Naive thymus-derived CD8-positive, alpha-beta T cell (primary cell): Measurements from ENCODE around the gene PIAS1. TPM values are rescaled to one million over a fixed set of nuclear protein-coding genes. Genes with fewer than 3 reads are reported as not detected.
"Not testable (repeated sequence)": the region's sequence is repeated elsewhere in the genome, so short reads cannot be mapped to it uniquely, and the experiment has no call there.

Source experiments
- ATAC-seq, 2 donors: fragments of 150-1000 bp; cut with Tn5 transposase in 1 of 2; sonication (Bioruptor Pico), chemical (Tn5 transposase) in 1 of 2; 1 replicate in 1 of 2; 2 replicates in 1 of 2; pipeline ENCODE4 v1.10.0; 2021; ENCODE audit warnings: mild to moderate bottlenecking in 2 of 2, moderate library complexity in 2 of 2
- POLR2A ChIA-PET: fragments of 350-600 bp; sonication (Branson Sonifier 250); formaldehyde crosslinking; loops from one replicate; lab custom pipeline; 2021; ENCODE audit warnings: antibody characterized with exemption; lab: Charles Lee
- DNase-seq, 10 donors: peaks; one replicate each; pipeline versions ENCODE4 v3.0.0 to v3.0.0-alpha.2; 2020 to 2022
- H3K27ac Mint-ChIP-seq, 10 donors: one replicate each; pipeline ENCODE4 v1.8.0; 2020 to 2022; ENCODE audit warnings: mild to moderate bottlenecking in 10 of 10, mixed read lengths in 10 of 10, moderate library complexity in 4 of 10, inconsistent platforms in 1 of 10
- H3K27me3 Mint-ChIP-seq, 5 donors: one replicate each; pipeline ENCODE4 v1.8.0; 2021 to 2022; ENCODE audit warnings: mixed read lengths in 5 of 5
- H3K36me3 Mint-ChIP-seq, 3 donors: one replicate each; pipeline ENCODE4 v1.8.0; 2020 to 2022; ENCODE audit warnings: mixed read lengths in 3 of 3, mild to moderate bottlenecking in 2 of 3, inconsistent platforms in 1 of 3
- H3K4me1 Mint-ChIP-seq, 4 donors: one replicate each; pipeline ENCODE4 v1.8.0; 2021 to 2022; ENCODE audit warnings: mixed read lengths in 4 of 4
- H3K4me3 Mint-ChIP-seq, 10 donors: one replicate each; pipeline ENCODE4 v1.8.0; 2020 to 2022; ENCODE audit warnings: mild to moderate bottlenecking in 10 of 10, mixed read lengths in 10 of 10, moderate library complexity in 6 of 10, inconsistent platforms in 1 of 10
- H3K9me3 Mint-ChIP-seq, 9 donors: one replicate each; pipeline ENCODE4 v1.8.0; 2020 to 2022; ENCODE audit warnings: mixed read lengths in 9 of 9, mild to moderate bottlenecking in 3 of 9, inconsistent platforms in 1 of 9, moderate library complexity in 1 of 9
- polyA plus RNA-seq, 3 donors: library from polyadenylated mRNA; unstranded; fragments of 300-500 nt; fragmentation: Illumina TruSeq; gene quantifications; one replicate each; pipeline ENCODE4 v1.2.3, GENCODE V29; 2021
- total RNA-seq, 8 experiments: library from RNA in 2 of 8; stranded (reverse) in 2 of 8; gene quantifications; one replicate each; pipeline ENCODE4 v1.2.3 and lab custom pipeline; 2021 to 2026

The PIAS1 gene
- total and polyA plus RNA-seq, 5 experiments from 2014 or later = 90.0 to 149 (median 120) TPM

- Mint-ChIP-seq H3K9me3 (no peaks in the 10 kb centered on the region), H3K4me1 (peaks cover 22 to 71% (median 59%) of the 10 kb centered on the region in 4 donors), H3K36me3 (peaks cover 0 to 18% (median 0%) of the 10 kb centered on the region in 3 donors), H3K27me3 (peaks cover 0 to 7% (median 2%) of the 10 kb centered on the region in 5 donors), H3K27ac (no peak overlapping the region), H3K4me3 (peak overlapping the region in 9 of 10 donors; percentile 12 to 95 (median 52))
- POLR2A ChIA-PET = no interaction called here
- DNase-seq (no peak), ATAC-seq (no peak)
Observed at GRCh38 chr15:68057034-68057433, 2.9 kb downstream of the PIAS1 start.

DNA sequence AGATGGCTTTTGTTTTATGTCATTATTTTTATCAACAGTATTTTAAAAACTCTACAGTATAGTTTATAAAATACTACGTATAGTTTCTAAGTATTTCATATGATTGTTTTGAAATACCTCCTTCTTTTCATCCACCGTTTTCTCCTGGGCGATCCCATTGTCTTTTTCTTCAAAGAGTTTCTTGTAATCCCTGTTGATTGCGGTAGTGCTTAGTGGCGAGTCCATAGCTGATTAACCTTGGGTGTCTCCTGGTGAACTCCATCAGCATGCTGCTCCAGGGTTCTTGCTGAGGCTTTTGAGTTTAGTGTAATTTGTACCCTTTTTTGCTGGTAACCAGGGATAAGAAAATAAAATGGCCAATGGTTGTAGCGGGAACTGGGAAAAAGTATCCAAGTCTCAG is 3.6 kb downstream of the PIAS1 start:
- DNase-seq (no peak), ATAC-seq (no peak)
- peaks cover 27 to 79% (median 66%) of the 10 kb centered on the region in 4 donors for H3K4me1 Mint-ChIP-seq
- peak overlapping the region in 3 of 10 donors; percentile 27 to 43 (median 33) for H3K27ac Mint-ChIP-seq
- peaks cover 0 to under 1% (median 0%) of the 10 kb centered on the region in 5 donors for H3K27me3 Mint-ChIP-seq
- H3K36me3 Mint-ChIP-seq = peaks cover 0 to 18% (median 0%) of the 10 kb centered on the region in 3 donors
- peak overlapping the region in 6 of 10 donors; percentile 6 to 89 (median 28) for H3K4me3 Mint-ChIP-seq
- POLR2A ChIA-PET = no interaction called here
- no peaks in the 10 kb centered on the region for H3K9me3 Mint-ChIP-seq

GRCh38 chr15:68058970-68059369 is 4.9 kb downstream of the PIAS1 start:
- POLR2A ChIA-PET, DNase-seq, H3K9me3 Mint-ChIP-seq, ATAC-seq, H3K27me3 Mint-ChIP-seq: not testable (repeated sequence)
- Mint-ChIP-seq H3K27ac (peak overlapping the region in 1 of 10 donors; percentile 24), H3K36me3 (peaks cover 0 to 18% (median 0%) of the 10 kb centered on the region in 3 donors), H3K4me3 (peak overlapping the region in 5 of 10 donors; percentile 1 to 89 (median 39)), H3K4me1 (peaks cover 30 to 82% (median 66%) of the 10 kb centered on the region in 4 donors)

DNA sequence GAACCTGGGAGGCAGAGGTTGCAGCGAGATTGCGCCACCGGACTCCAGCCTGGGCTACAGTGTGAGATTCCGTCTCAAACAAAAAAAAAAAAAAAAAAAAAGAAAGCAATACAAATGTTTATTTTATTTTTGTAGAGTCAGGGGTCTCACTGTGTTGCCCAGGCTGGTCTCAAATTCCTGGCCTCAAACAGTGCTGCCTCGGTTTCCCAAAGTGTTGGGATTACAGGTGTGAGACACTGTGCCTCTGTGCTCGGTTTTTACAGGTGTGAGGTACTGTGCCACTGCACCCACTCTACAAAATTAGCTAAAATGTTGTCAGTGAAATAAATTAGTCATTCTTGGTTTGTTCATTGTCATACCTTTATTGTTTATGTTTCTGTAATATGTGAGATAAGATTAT is 5.5 kb downstream of the PIAS1 start:
- Mint-ChIP-seq H3K27ac (no peak overlapping the region), H3K9me3 (no peaks in the 10 kb centered on the region), H3K4me1 (peaks cover 30 to 88% (median 67%) of the 10 kb centered on the region in 4 donors), H3K4me3 (peak overlapping the region in 2 of 10 donors; percentile 10 to 15), H3K27me3 (no peaks in the 10 kb centered on the region), H3K36me3 (peaks cover 0 to 18% (median 0%) of the 10 kb centered on the region in 3 donors)
- DNase-seq (no peak), ATAC-seq (no peak)
- POLR2A ChIA-PET = no interaction called here

DNA sequence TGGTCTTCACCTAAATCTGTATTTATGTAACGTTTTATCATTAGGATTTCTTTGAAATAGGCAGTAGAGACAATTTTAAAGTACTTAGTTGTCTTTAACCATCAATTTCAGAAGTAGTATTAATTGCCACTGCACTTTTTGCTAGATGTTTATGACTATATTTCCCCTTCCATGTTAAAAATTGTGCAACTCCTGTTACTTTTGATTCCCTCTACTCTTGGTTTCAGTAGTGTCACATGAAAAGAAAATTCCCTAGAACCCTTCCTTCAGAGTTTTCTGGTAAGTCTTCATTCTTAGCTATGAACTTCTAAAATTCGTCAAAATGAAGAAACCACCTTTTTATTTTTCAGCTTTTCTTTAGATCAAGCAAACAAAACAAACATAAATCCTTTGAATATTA is 7.1 kb downstream of the PIAS1 start:
- no peak for ATAC-seq
- no peaks in the 10 kb centered on the region for H3K9me3 Mint-ChIP-seq
- POLR2A ChIA-PET = no interaction called here
- H3K27me3 Mint-ChIP-seq = no peaks in the 10 kb centered on the region
- no peak for DNase-seq
- peak overlapping the region in 6 of 10 donors; percentile 3 to 70 (median 40) for H3K4me3 Mint-ChIP-seq
- H3K4me1 Mint-ChIP-seq = peaks cover 24 to 86% (median 59%) of the 10 kb centered on the region in 4 donors
- H3K27ac Mint-ChIP-seq = peak overlapping the region in 1 of 10 donors; percentile 68
- H3K36me3 Mint-ChIP-seq = peaks cover 0 to 18% (median 3%) of the 10 kb centered on the region in 3 donors

DNA sequence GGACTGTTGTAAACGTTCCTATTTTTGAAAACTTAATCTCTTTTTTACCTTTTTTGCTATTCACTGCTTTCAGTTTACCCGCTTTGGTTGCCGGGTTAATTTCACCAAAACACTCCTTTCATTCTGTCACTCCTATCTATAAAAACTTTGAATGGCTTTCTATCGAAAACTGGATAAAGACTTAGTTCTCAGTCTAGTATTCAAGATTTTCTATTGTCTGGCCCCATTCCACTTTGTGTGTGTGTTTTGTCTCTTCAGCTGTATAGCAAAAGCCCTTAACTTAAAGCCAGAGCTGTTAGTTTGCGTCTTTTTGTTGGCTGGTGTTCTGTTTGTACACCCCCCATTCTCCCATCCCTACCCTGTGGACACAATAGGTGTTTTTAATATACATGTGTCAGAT is 7.5 kb downstream of the PIAS1 start:
- POLR2A ChIA-PET = no interaction called here
- DNase-seq (no peak), ATAC-seq (no peak)
- Mint-ChIP-seq H3K4me1 (peaks cover 24 to 85% (median 57%) of the 10 kb centered on the region in 4 donors), H3K27me3 (no peaks in the 10 kb centered on the region), H3K27ac (no peak overlapping the region), H3K36me3 (peaks cover 0 to 22% (median 7%) of the 10 kb centered on the region in 3 donors), H3K4me3 (peak overlapping the region in 9 of 10 donors; percentile 17 to 70 (median 34)), H3K9me3 (no peaks in the 10 kb centered on the region)

DNA sequence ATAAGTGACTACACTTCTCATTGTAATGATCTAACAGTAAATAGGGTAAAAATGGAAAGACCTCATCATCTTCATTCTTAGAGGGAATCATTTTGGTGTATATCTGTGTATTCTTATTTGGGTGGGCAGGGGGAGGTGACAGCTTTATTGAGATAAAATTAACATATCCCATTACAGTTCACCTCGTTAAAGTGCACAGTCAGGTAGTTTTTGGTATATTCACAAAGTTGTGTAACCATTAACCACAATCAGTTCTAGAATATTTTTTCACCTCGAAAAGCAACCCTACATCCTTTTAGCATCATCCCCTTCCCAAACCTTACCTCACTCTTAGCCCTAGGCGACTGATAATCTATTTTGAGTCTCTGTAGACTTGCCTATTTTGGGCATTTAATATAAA is 8.1 kb downstream of the PIAS1 start:
- Mint-ChIP-seq H3K27me3 (no peaks in the 10 kb centered on the region), H3K4me1 (peaks cover 23 to 85% (median 57%) of the 10 kb centered on the region in 4 donors), H3K36me3 (peaks cover 0 to 28% (median 7%) of the 10 kb centered on the region in 3 donors), H3K4me3 (peak overlapping the region in 9 of 10 donors; percentile 17 to 70 (median 34)), H3K9me3 (no peaks in the 10 kb centered on the region), H3K27ac (no peak overlapping the region)
- POLR2A ChIA-PET = no interaction called here
- DNase-seq (no peak), ATAC-seq (no peak)

GRCh38 chr15:68062946-68063465 is 8.9 kb downstream of the PIAS1 start:
- Mint-ChIP-seq H3K4me1 (peaks cover 20 to 82% (median 58%) of the 10 kb centered on the region in 4 donors), H3K4me3 (peak overlapping the region in 6 of 10 donors; percentile 5 to 70 (median 38)), H3K27ac (no peak overlapping the region), H3K27me3 (no peaks in the 10 kb centered on the region), H3K9me3 (no peaks in the 10 kb centered on the region), H3K36me3 (peaks cover 0 to 29% (median 11%) of the 10 kb centered on the region in 3 donors)
- POLR2A ChIA-PET = no interaction called here
- ATAC-seq = no peak
- no peak for DNase-seq

- Mint-ChIP-seq H3K27ac (no peak overlapping the region), H3K9me3 (no peaks in the 10 kb centered on the region), H3K4me1 (peaks cover 20 to 80% (median 55%) of the 10 kb centered on the region in 4 donors), H3K27me3 (no peaks in the 10 kb centered on the region), H3K36me3 (peaks cover 0 to 29% (median 13%) of the 10 kb centered on the region in 3 donors), H3K4me3 (no peak overlapping the region)
- ATAC-seq = no peak
- DNase-seq = no peak
- POLR2A ChIA-PET = no interaction called here
Observed at GRCh38 chr15:68063606-68064005, 9.5 kb downstream of the PIAS1 start.

- POLR2A ChIA-PET = interaction anchor here (0.9 kb wide), 1 partner anchor 20 kb away, joined by 3 read pairs; the partner anchor contains the start of gene PIAS1
- H3K4me1 Mint-ChIP-seq = peaks cover 49 to 83% (median 75%) of the 10 kb centered on the region in 4 donors
Observed at GRCh38 chr15:68073576-68074288, 19.6 kb downstream of the PIAS1 start.

GRCh38 chr15:68075764-68076385 is 21.8 kb downstream of the PIAS1 start:
- no peak for ATAC-seq
- peak overlapping the region in 4 of 10 donors; percentile 27 to 67 (median 46) for H3K4me3 Mint-ChIP-seq
- peaks cover 0 to 17% (median 0%) of the 10 kb centered on the region in 3 donors for H3K36me3 Mint-ChIP-seq
- H3K9me3 Mint-ChIP-seq = no peaks in the 10 kb centered on the region
- POLR2A ChIA-PET = no interaction called here
- DNase-seq = no peak
- peak overlapping the region in 2 of 10 donors; percentile 43 to 74 for H3K27ac Mint-ChIP-seq
- H3K4me1 Mint-ChIP-seq = peaks cover 41 to 83% (median 75%) of the 10 kb centered on the region in 4 donors
- no peaks in the 10 kb centered on the region for H3K27me3 Mint-ChIP-seq

More at GRCh38 chr15:68073576-68074288, 19.6 kb downstream of the PIAS1 start:
- Mint-ChIP-seq H3K9me3 (no peaks in the 10 kb centered on the region), H3K27ac (peak overlapping the region in 3 of 10 donors; percentile 1 to 63 (median 1)), H3K4me3 (peak overlapping the region in 8 of 10 donors; percentile 0 to 57 (median 10)), H3K27me3 (no peaks in the 10 kb centered on the region), H3K36me3 (peaks cover 0 to 26% (median 0%) of the 10 kb centered on the region in 3 donors)
- ATAC-seq (no peak), DNase-seq (no peak)

- Mint-ChIP-seq H3K36me3 (peaks cover 0 to 12% (median 0%) of the 10 kb centered on the region in 3 donors), H3K9me3 (no peaks in the 10 kb centered on the region), H3K4me3 (peak overlapping the region in 8 of 10 donors; percentile 0 to 56 (median 14)), H3K27me3 (no peaks in the 10 kb centered on the region), H3K27ac (peak overlapping the region in 2 of 10 donors; percentile 9 to 53), H3K4me1 (peaks cover 50 to 90% (median 81%) of the 10 kb centered on the region in 4 donors)
- DNase-seq (no peak), ATAC-seq (peak; percentile 44 to 59)
- POLR2A ChIA-PET = interaction anchor here (0.6 kb wide), 1 partner anchor 92 kb away, joined by 5 read pairs; no protein-coding TSS in a partner anchor
Observed at GRCh38 chr15:68078365-68078764, 24.2 kb downstream of the PIAS1 start.
